IPS-18c (cell line): Measurements from ENCODE around the gene GCLC.

ENCODE experiments used
- H3K4me3 ChIP-seq: 2 replicates; pipeline ENCODE4 v1.7.0; 2013; ENCODE audit warnings: low read depth, mild to moderate bottlenecking, low read length, moderate library complexity; ENCODE audit not compliant: insufficient read depth
- H3K9me3 ChIP-seq: one replicate; pipeline ENCODE4 v1.6.1; 2013; ENCODE audit warnings: mild to moderate bottlenecking, low read length, moderate library complexity; ENCODE audit not compliant: control insufficient read depth, insufficient read depth

Gene GCLC

DNA sequence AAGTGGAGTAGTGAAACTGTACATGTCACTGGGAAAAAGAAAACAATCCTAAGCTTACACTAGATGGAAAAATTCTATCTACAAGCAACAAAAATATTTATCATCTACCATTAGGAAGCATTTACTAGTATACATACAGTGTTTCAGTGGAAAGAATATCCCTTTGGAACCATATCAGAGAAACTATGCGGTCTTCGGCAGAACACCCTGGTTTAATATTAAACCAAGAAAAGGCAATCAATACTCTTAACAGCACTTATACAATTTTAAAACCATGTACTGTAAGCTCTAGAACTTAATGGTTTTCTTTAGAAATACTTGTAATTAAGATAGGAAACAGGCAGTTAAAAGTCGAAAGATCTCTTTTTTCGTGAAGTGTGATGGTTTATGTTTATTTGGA lies 32.3 kb downstream of the GCLC start:
- Histone ChIP-seq H3K4me3 (no peak overlapping the region), H3K9me3 (peaks cover 3% of the 10 kb centered on the region)

DNA sequence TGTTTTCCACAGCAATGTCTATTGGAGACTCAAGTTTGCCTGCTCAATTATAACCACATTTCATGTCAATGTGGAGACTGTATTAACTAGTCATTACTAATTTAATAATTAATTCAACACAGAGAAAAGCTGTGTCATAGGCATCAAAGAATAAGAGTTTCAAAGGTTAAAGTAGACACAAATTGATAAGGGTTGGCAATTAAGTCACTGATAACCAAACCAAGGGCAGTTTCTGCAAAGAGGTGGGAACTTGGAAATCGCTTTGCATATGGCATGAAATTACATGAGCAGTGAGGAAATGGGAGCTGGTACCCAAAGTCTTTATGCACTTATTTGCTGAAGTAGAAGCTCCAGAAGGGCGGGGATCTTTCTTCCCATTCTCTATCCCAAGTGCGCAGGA lies 34.2 kb downstream of the GCLC start:
- no peak overlapping the region for H3K4me3 ChIP-seq

DNA sequence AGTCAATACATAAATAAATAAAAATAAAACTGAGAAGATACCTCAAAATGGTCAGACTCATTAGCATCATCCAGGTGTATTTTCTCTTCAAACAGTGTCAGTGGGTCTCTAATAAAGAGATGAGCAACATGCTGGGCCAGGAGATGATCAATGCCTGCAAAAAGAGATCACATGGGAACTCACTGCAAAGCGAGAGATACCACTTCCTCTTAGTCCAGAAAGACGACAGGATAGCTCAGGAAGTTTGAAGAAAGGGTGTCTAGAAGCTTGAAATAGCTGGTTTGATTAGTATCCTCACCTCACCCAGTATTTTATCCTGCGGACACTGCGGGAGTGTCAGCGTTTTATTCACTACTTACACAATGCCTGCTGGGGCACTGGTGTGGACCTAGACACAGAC lies 38.0 kb downstream of the GCLC start:
- H3K9me3 ChIP-seq: peaks cover 3% of the 10 kb centered on the region
- no peak overlapping the region for H3K4me3 ChIP-seq

More for the DNA sequence above, 34.2 kb downstream of the GCLC start:
- H3K9me3 ChIP-seq: peaks cover 3% of the 10 kb centered on the region

DNA sequence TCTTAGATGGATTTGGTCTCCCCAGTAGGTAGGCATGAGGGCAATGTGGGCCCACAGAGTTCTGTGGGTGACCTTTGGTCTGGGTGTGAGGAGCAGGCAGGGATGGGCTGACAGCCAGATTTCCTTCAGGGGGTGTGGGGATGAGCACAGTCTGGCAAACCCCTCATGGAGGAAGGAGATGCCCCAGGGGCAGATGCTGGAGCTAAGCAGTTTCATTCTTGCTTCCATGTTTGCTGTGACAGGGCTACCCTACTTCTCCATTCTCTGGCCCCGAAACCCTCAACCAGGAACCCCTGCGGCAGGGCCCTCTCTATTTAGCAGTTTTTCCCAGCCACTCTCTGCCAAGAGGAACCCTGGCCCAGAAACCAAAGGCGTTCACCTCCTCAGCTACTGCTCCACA lies 40.4 kb downstream of the GCLC start:
- H3K4me3 ChIP-seq: no peak overlapping the region
- H3K9me3 ChIP-seq: no peaks in the 10 kb centered on the region

DNA sequence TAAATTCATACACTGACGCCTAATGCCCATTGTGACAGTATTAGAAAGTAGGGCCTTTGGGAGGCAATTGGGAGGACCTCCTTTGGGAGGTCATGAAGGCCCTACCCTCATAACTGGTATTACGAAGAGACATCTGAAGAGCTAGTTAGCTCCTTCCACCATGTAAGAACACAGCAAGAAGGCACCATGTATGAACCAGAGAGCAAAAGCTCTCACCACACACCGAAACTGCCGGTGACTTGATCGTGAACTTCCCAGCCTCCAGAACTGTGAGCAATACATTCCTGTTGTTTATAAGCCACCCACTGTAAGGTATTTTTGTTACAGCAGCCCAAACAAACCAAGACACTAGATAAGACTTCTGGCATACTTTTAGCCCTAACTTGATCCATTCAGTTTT lies 41.8 kb downstream of the GCLC start:
- H3K9me3 ChIP-seq: no peaks in the 10 kb centered on the region
- no peak overlapping the region for H3K4me3 ChIP-seq

DNA sequence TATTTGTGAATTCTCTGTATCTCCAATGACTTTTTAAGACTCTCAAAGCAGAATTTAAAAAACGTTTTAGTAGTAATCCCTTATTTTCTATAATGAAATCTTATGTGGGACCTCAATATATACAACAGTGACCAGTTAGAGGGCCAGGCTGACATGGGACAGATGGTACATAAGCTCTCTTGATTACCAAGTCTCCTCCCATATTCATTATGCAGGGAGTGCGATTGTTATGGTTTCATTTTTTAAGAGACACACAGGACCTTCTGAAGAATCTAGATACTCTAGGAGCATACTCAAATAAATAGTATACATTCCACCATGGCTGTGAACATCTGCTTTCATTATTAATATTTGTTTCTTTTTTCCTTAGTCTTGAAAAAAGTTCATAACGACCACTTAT lies 43.5 kb downstream of the GCLC start:
- Histone ChIP-seq H3K9me3 (no peaks in the 10 kb centered on the region), H3K4me3 (no peak overlapping the region)

DNA sequence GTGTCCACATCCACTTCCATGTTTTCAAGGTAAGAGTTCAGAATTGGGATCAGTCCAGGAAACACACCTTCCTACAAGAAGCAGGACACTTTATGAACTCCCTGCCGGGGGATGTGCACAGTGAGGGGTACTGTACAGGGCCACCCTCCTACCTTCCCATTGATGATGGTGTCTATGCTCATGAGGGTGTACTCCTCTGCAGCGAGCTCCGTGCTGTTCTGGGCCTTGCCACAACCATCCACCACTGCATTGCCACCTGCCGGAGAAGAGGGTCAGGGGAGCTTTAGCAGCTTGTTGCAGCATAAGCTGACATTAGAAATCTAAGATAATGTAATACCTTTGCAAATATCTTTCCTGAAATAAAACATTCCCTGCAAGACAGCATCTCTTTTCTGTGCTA lies 44.8 kb downstream of the GCLC start:
- Histone ChIP-seq H3K4me3 (no peak overlapping the region), H3K9me3 (no peaks in the 10 kb centered on the region)

DNA sequence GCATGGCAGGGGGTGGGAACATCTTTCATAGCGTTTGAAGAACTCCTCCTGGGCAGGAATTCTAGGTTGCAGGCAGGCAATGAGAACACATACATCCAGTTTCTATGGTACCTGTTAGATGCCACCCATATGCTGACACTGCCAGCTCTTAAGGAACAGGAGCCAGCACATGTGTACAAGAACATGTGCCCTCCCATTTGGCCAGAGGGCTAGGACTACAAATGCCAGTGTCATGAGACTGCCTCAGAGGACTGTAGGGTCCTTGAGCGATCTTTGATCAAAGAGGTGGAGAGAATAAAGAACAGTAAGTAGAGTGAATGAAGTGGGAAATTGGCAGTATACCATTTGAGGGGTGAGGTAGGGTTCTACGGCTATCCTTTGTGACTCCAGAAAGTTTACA lies 45.8 kb downstream of the GCLC start:
- H3K9me3 ChIP-seq: no peaks in the 10 kb centered on the region
- H3K4me3 ChIP-seq: no peak overlapping the region

DNA sequence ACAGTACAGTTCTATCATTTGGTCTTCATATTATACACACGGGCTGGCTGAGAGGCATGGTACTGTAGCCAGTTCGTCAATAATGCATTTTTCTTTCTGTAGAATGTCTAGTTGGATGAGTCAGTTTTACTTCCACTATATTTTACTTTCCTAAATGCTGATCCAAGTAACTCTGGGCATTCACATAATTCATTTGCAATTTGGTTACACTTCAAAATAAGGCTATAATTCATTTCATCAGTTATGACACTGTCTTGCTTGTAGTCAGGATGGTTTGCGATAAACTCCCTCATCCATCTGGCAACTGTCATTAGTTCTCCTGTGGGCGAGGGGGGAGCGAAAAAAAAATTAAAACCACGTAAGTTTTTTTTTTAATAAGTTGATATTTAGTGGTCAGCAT lies 46.3 kb downstream of the GCLC start:
- Histone ChIP-seq H3K4me3 (no peak overlapping the region), H3K9me3 (no peaks in the 10 kb centered on the region)

DNA sequence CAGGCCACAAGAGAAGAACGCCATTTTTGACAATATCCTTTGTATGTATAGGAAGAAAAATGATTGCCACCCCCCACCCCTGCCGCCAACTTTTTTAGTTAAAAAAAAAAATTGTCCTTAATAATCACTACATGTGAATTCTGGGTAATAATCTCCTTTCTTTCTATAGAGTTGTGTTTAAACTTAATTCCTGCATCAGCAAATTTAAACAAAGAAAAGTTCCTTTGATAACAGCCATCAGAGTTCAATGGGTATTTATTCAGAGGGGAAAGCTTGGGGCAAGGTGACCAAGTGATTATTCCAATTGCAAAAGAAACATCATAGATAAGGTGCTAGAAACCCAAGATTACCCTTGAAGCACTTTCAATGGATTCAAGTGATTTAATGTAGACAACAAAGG lies 47.0 kb downstream of the GCLC start:
- Histone ChIP-seq H3K4me3 (no peak overlapping the region), H3K9me3 (no peaks in the 10 kb centered on the region)

DNA sequence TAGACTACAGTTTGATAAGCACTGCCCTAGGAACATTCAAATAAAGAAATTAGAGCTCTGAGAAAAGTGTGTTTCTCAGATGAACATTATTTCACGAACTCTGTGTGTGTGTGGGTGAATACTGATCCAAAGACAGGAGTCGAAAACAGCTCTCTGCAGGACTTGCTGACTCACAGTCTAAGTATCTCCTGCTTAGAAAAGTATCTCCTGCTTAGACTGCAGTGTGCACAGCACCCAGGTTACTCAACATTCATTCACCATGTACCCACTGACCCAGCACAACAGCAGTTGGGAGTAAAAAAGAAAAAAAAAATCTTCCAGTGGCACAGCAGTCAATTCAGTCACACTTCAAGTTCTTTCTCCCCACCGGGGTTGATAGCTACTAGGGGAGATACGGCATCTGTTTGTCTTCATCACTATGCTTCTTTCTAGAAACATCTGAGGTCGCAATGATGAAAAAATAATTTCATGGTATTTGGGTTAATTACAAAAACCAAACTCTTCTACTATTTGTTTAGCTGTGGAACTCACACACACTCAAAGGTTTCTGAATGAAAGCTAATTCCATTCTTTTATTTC lies 48.0 kb downstream of the GCLC start:
- Histone ChIP-seq H3K4me3 (no peak overlapping the region), H3K9me3 (no peaks in the 10 kb centered on the region)

DNA sequence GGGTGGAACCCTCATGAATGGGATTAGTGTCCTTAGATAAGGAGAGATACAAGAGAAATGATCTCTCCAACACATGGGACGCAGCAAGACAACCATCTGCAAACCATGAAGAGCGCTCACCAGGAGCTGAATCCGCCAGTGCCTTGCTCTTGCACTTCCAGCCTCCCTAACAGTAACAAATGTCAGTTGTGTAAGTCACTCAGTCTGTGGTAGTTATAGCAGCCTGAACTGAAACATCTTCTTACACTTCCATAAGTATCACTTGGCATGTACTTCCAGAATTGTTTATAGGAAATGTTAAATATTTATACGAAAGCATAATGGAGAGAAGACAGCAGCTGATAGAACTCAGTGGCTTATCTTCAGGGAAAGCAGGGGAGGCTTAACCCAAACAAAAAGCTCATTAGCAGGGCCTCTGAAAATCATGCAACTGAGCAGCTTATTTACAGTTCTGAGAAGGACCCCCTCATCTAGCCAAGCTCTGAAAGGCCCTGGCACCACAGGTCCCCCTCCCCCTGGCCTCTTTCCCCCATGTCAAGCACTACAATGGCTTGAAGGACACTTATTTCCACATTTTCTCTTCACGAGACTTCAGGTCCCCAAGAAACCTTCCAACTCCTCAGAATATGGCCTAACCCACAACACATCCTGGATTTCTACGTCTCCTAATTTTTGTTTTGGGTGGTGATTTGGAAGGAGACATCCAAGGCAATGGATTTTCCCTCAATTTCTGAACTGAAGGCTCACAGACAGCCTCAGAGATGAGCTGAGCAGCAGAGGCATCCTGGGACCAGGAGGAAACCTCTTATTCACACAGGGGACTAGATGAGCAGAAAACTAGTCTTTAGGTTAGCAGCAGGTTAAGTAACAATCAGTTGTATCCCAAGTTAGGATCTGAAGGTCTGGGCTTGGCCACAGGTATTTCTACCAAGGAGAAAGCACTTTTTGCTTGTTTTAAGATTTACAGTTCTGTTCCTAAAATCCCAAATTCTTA lies 49.1 kb downstream of the GCLC start:
- Histone ChIP-seq H3K4me3 (no peak overlapping the region), H3K9me3 (no peaks in the 10 kb centered on the region)

DNA sequence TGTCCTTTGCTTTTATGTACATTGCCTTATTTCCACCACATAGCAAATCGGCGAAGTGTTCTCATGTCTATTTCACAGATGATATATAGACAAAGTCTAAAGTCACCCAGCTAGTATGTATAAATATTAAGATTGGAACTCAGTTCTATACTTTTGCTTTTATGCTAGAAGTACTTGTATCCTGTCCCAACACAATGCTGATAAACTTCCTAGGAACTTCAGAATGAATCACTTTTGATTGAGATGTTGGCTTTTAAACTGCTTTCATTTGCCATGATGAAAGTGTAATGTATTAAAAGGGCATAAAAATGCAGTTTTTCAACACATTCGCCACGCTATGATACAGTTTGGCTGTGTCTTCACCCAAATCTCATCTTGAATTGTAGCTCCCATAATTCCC lies 50.8 kb downstream of the GCLC start:
- Histone ChIP-seq H3K9me3 (no peaks in the 10 kb centered on the region), H3K4me3 (no peak overlapping the region)

DNA sequence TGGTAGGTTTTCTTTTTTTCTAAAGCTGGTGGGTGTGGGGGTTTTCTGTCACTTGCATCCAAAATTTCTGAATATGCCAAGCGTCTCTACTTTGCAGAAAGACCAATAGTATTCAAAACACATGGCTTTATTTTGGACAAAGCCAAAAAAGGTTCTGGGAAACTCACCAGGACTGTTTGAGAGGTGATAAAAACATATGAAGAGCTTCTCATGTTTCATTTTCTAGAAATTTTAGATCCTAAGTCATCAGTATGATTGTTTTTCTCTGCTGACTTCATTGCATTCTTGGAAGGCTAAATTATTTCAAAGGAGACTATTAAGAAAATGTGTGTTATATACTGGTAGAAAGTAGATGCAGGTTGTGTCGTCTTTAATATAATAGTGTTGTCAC lies 51.3 kb downstream of the GCLC start:
- Histone ChIP-seq H3K9me3 (no peaks in the 10 kb centered on the region), H3K4me3 (no peak overlapping the region)

DNA sequence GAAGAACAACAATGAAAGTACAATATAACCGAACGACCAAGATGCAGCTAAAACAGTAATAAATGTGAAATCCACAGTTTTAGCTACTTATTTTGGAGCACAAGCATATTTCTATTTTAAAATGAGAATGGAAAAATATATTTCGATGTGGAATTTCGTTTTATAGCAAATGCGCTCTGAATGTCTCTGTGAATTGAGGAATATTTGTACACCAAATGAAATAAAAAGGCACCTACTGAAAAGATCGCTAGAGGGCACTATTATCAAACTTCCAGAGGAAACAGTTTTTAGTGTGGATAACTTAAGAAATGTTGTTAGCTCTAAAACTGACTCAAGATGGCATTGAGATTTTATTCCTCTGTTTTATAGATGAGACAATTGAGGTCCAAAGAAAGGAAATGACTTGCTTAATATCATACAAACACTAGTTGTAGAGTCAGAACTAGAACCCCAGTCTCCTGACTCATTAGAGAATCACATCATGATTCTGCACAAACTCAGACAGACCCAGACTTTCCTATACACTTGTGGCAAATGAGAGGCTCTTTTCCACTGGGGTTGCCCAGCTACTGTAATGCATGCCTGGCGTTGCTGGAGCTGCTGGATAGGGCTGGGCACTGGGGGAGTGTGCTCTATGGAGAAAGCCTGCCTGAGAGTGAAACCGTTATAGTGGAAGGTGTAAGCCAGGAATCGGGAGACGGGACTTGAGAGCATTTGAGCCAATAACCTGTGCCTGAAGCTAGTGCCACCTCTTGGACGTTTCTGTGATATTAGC lies 51.9 kb downstream of the GCLC start:
- no peaks in the 10 kb centered on the region for H3K9me3 ChIP-seq
- no peak overlapping the region for H3K4me3 ChIP-seq

DNA sequence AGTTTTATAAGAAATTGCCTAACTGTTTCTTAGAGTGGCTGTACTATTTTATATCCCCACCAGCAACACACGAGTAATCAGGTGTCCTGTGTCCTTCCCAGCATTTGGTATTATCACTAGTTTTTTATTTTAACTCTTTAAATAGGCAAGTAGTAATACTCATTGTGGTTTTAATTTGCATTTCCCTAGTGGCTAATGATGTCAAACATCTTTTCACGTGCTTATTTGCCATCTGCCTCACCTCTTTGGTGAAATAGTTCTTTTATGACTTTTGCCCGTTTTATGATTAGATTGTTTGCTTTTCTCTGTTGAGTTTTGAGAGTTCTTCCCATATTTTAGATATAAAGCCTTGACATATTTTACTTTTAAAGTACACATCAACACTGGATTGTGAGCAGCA lies 57.8 kb downstream of the GCLC start:
- Histone ChIP-seq H3K9me3 (no peaks in the 10 kb centered on the region), H3K4me3 (no peak overlapping the region)

DNA sequence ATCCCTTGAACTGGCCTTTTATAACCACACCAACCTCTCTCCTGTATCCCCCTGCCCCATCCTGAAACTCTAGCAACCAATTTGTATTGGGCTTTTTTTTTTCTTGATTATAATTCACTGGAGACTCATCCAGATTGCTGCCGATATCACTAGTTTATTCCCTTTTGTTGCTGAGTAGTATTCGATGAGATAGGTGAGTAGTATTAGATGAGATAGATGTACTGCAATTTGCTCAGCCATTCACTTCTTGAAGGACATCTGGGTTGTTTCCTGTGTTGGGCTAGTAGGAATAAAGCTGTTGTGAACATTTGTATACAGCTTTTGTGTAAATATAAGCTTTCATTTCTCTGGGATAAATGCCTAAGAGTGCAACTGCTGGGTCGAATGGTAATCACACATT lies 58.2 kb downstream of the GCLC start:
- Histone ChIP-seq H3K4me3 (no peak overlapping the region), H3K9me3 (no peaks in the 10 kb centered on the region)
